CD14-positive monocyte (primary cell): ENCODE results near the gene SLC37A4. TPM values are rescaled to one million over a fixed set of nuclear protein-coding genes. Genes with fewer than 3 reads are reported as not detected.

ENCODE experiments used
- DNase-seq, 3 donors: peaks; one replicate each; pipeline ENCODE4 v3.0.0-alpha.2; 2011 to 2022
- H2AFZ ChIP-seq: 2 replicates; pipeline ENCODE4 v1.6.0; 2012; ENCODE audit warnings: mild to moderate bottlenecking, low read depth, low read length, inconsistent platforms; ENCODE audit not compliant: insufficient read depth, poor library complexity, severe bottlenecking
- H3K27ac ChIP-seq, 2 donors: 1 replicate in 1 of 2; 2 replicates in 1 of 2; pipeline ENCODE4 v1.5.1; 2012 to 2013; ENCODE audit warnings: low read length in 2 of 2, control low read depth in 1 of 2, inconsistent platforms in 1 of 2, low read depth in 1 of 2, mild to moderate bottlenecking in 1 of 2
- H3K27me3 ChIP-seq, 2 donors: one replicate each; pipeline versions ENCODE4 v1.6.0 to v1.6.1; 2011 to 2013; ENCODE audit warnings: low read length in 2 of 2; ENCODE audit not compliant: control insufficient read depth in 2 of 2, insufficient read depth in 2 of 2
- H3K36me3 ChIP-seq, 2 donors: replicated peaks in 1 of 2; 1 replicate in 1 of 2; 2 replicates in 1 of 2; pipeline versions ENCODE4 v1.5.1 to v1.6.1; 2012 to 2013; ENCODE audit warnings: low read length in 2 of 2, control low read depth in 1 of 2, inconsistent platforms in 1 of 2, mild to moderate bottlenecking in 1 of 2; ENCODE audit not compliant: insufficient read depth in 2 of 2, control insufficient read depth in 1 of 2
- H3K4me1 ChIP-seq, 2 donors: 1 replicate in 1 of 2; 2 replicates in 1 of 2; pipeline versions ENCODE4 v1.5.1 to v1.6.1; 2012 to 2013; ENCODE audit warnings: low read length in 2 of 2, control low read depth in 1 of 2, inconsistent platforms in 1 of 2, mild to moderate bottlenecking in 1 of 2, moderate library complexity in 1 of 2; ENCODE audit not compliant: insufficient read depth in 2 of 2, control insufficient read depth in 1 of 2
- H3K4me2 ChIP-seq: replicated peaks from 2 replicates; pipeline ENCODE3; 2012; ENCODE audit warnings: low read length, moderate library complexity, mild to moderate bottlenecking; ENCODE audit not compliant: poor library complexity, severe bottlenecking; ENCODE audit errors: extremely low read depth
- H3K4me3 ChIP-seq, 3 experiments: fragments of 200-600 bp in 1 of 3; sonication (generic) in 1 of 3; replicated peaks in 1 of 3; 1 replicate in 2 of 3; 2 replicates in 1 of 3; pipeline ENCODE4 v1.5.1; 2011 to 2013; ENCODE audit warnings: low read length in 3 of 3, mild to moderate bottlenecking in 3 of 3, control low read depth in 2 of 3, low read depth in 2 of 3, inconsistent platforms in 1 of 3, moderate library complexity in 1 of 3
- H3K79me2 ChIP-seq: 2 replicates; pipeline ENCODE4 v1.6.0; 2012; ENCODE audit warnings: mild to moderate bottlenecking, control low read depth, inconsistent platforms, low read length, moderate library complexity; ENCODE audit not compliant: insufficient read depth
- H3K9ac ChIP-seq: 2 replicates; pipeline ENCODE4 v1.6.0; 2017; ENCODE audit warnings: low read length, mild to moderate bottlenecking; ENCODE audit not compliant: insufficient read depth, poor library complexity, severe bottlenecking
- H3K9me3 ChIP-seq, 2 donors: replicated peaks in 1 of 2; 1 replicate in 1 of 2; 2 replicates in 1 of 2; pipeline versions ENCODE4 v1.5.1 to v1.6.1; 2012 to 2013; ENCODE audit warnings: low read length in 2 of 2, control low read depth in 1 of 2; ENCODE audit not compliant: control insufficient read depth in 1 of 2, insufficient read depth in 1 of 2
- H4K20me1 ChIP-seq: 2 replicates; pipeline ENCODE4 v1.6.0; 2012; ENCODE audit warnings: mild to moderate bottlenecking, low read length, control low read depth, moderate library complexity; ENCODE audit not compliant: insufficient read depth
- H3K27ac Mint-ChIP-seq, 7 donors: one replicate each; pipeline ENCODE4 v1.8.0; 2020; ENCODE audit warnings: mild to moderate bottlenecking in 7 of 7, mixed read lengths in 7 of 7, moderate library complexity in 6 of 7, inconsistent platforms in 2 of 7
- H3K27me3 Mint-ChIP-seq, 3 donors: one replicate each; pipeline ENCODE4 v1.8.0; 2021 to 2022; ENCODE audit warnings: low read depth in 3 of 3, mild to moderate bottlenecking in 3 of 3, mixed read lengths in 3 of 3, moderate library complexity in 3 of 3, inconsistent platforms in 1 of 3
- H3K36me3 Mint-ChIP-seq, 2 donors: one replicate each; pipeline ENCODE4 v1.8.0; 2020; ENCODE audit warnings: mixed read lengths in 2 of 2, inconsistent platforms in 1 of 2, mild to moderate bottlenecking in 1 of 2
- H3K4me1 Mint-ChIP-seq: one replicate; pipeline ENCODE4 v1.8.0; 2020; ENCODE audit warnings: mild to moderate bottlenecking, mixed read lengths
- H3K4me3 Mint-ChIP-seq, 2 donors: one replicate each; pipeline ENCODE4 v1.8.0; 2020; ENCODE audit warnings: mild to moderate bottlenecking in 2 of 2, mixed read lengths in 2 of 2, moderate library complexity in 1 of 2
- H3K9me3 Mint-ChIP-seq, 7 donors: one replicate each; pipeline ENCODE4 v1.8.0; 2020 to 2022; ENCODE audit warnings: mixed read lengths in 7 of 7, mild to moderate bottlenecking in 6 of 7, moderate library complexity in 6 of 7, inconsistent platforms in 2 of 7
- whole genome bisulfite sequencing: methylation state at CpG from one replicate; pipeline ENCODE4 v1.1.5; 2013; ENCODE audit warnings: missing lambda C conversion rate; ENCODE audit not compliant: insufficient coverage; 5-methylcytosine and 5-hydroxymethylcytosine counted together
- intact Hi-C, 2 donors: fragments of 100-400 bp; cut with micrococcal nuclease; formaldehyde crosslinking; loops; one replicate each; pipeline versions ENCODE4 v1.15.0 to v1.15.1; 2023
- polyA plus RNA-seq, 3 donors: library from polyadenylated mRNA; depleted of rRNA in 1 of 3; unstranded in 2 of 3; stranded (reverse) in 1 of 3; fragments of 300-500 nt in 2 of 3; fragments of >200 nt in 1 of 3; fragmentation: Illumina TruSeq in 2 of 3; gene quantifications; 1 replicate in 2 of 3; 2 replicates in 1 of 3; pipeline ENCODE4 v1.2.3, GENCODE V29; 2012 to 2021
- TF ChIP-seq, protein P1 (sequence below): fragments of 200-600 bp; IDR thresholded peaks from one replicate; pipeline ENCODE4 v1.8.0; 2022; ENCODE audit warnings: antibody characterized with exemption, mild to moderate bottlenecking

The SLC37A4 gene
- polyA plus RNA-seq, 3 donors, result 5.9 to 8.0 (median 7.2) TPM

- Mint-ChIP-seq H3K4me3 (no peak overlapping the region), H3K9me3 (no peaks in the 10 kb centered on the region), H3K4me1 (peaks cover 16% of the 10 kb centered on the region), H3K27ac (peak overlapping the region in 1 of 7 donors; percentile 57), H3K27me3 (no peaks in the 10 kb centered on the region), H3K36me3 (peaks cover 41 to 47% of the 10 kb centered on the region in 2 donors)
- intact Hi-C loops, result no loop called here
- H3K79me2 ChIP-seq, result peaks cover 9% of the 10 kb centered on the region
- H4K20me1 ChIP-seq, result no peaks in the 10 kb centered on the region
- TF ChIP-seq, protein P1, sequence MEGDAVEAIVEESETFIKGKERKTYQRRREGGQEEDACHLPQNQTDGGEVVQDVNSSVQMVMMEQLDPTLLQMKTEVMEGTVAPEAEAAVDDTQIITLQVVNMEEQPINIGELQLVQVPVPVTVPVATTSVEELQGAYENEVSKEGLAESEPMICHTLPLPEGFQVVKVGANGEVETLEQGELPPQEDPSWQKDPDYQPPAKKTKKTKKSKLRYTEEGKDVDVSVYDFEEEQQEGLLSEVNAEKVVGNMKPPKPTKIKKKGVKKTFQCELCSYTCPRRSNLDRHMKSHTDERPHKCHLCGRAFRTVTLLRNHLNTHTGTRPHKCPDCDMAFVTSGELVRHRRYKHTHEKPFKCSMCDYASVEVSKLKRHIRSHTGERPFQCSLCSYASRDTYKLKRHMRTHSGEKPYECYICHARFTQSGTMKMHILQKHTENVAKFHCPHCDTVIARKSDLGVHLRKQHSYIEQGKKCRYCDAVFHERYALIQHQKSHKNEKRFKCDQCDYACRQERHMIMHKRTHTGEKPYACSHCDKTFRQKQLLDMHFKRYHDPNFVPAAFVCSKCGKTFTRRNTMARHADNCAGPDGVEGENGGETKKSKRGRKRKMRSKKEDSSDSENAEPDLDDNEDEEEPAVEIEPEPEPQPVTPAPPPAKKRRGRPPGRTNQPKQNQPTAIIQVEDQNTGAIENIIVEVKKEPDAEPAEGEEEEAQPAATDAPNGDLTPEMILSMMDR, result no peak
- H3K36me3 ChIP-seq, result peaks cover 33 to 46% of the 10 kb centered on the region in 2 donors
- no peak overlapping the region for H2AFZ ChIP-seq
- no peaks in the 10 kb centered on the region for H3K9me3 ChIP-seq
- H3K27me3 ChIP-seq, result no peaks in the 10 kb centered on the region
- H3K4me3 ChIP-seq, result no peak overlapping the region
- no peak overlapping the region for H3K9ac ChIP-seq
- WGBS, result 83% methylated on average over 1 of the region's 2 CpGs
- no peak overlapping the region for H3K4me2 ChIP-seq
- DNase-seq, result no peak
- H3K27ac ChIP-seq, result no peak overlapping the region
- H3K4me1 ChIP-seq, result peaks cover 8 to 15% of the 10 kb centered on the region in 2 donors
Observed at GRCh38 chr11:119026970-119027369, 3.7 kb downstream of the SLC37A4 start.

GRCh38 chr11:119025978-119026766, 4.5 kb downstream of the SLC37A4 start:
- H3K9me3 Mint-ChIP-seq, result no peaks in the 10 kb centered on the region
- H3K4me1 Mint-ChIP-seq, result peaks cover 16% of the 10 kb centered on the region
- peaks cover 41 to 54% of the 10 kb centered on the region in 2 donors for H3K36me3 ChIP-seq
- no peak overlapping the region for H3K9ac ChIP-seq
- peaks cover 0 to 1% (median 0%) of the 10 kb centered on the region in 3 donors for H3K27me3 Mint-ChIP-seq
- peak overlapping the region in 1 of 2 donors; percentile 31 for H3K27ac ChIP-seq
- no peaks in the 10 kb centered on the region for H3K27me3 ChIP-seq
- intact Hi-C loops, result no loop called here
- DNase-seq, result no peak
- peak overlapping the region in 4 of 7 donors; percentile 18 to 65 (median 28) for H3K27ac Mint-ChIP-seq
- 92% methylated on average over 11 of the region's 16 CpGs for WGBS
- no peak overlapping the region for H3K4me3 ChIP-seq
- TF ChIP-seq, protein P1, result no peak
- H2AFZ ChIP-seq, result no peak overlapping the region
- peaks cover 49 to 55% of the 10 kb centered on the region in 2 donors for H3K36me3 Mint-ChIP-seq
- no peaks in the 10 kb centered on the region for H3K9me3 ChIP-seq
- no peak overlapping the region for H3K4me2 ChIP-seq
- H3K4me1 ChIP-seq, result peaks cover 8 to 15% of the 10 kb centered on the region in 2 donors
- no peaks in the 10 kb centered on the region for H4K20me1 ChIP-seq
- peaks cover 15% of the 10 kb centered on the region for H3K79me2 ChIP-seq
- H3K4me3 Mint-ChIP-seq, result no peak overlapping the region
